Suppressor macrophage treated with lipopolysaccharide for 1 hour (primary cell): ENCODE data around the gene SAG.

ENCODE experiments used
- DNase-seq, 3 donors: peaks; one replicate each; pipeline ENCODE4 v3.0.0-alpha.2; 2020 to 2022

The SAG gene

DNA sequence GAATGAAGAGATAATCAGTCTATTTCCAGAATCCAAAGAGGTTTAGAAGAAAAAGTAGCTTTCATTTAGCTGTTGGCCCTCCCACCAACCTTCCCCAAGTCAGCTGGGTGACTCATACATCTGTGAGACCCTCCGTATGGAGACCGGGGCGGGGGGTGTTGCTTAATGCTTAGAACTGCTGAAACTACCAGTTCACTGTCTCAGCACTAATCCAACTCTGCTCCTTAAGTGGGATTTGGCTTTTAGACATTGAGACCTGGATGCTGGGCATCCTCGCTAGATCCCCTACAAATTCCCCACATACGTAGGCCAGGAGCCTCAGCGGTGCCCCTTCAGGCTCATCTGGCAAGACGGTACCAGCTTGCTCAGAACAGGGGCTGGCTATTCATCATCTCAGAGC is at the start of gene SAG:
Gene SAG (plus strand): TSS at position 252 of the 400 bp plus-strand sequence. CDS start 1,374 bp downstream, outside the sequence.
- no peak for DNase-seq

DNA sequence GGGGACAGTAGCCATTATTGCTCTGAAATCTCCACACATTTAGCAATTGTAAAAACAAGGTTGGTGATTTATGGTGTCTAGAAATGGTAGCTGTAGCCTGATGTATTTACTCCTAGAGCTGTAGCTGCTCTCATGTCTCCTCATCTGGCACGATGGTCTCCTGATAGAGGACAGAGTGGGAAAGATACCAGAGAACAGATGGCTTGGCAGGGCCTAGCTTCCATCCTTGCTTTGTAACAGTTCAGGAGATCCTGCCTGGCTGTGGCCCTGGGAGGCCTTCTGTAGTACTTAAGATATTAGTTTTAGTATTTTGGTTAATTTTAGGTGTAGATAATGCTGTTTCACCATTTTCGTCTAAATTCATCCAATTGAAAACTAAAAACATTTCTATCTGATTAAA is 49.4 kb upstream of the SAG start:
- no peak for DNase-seq

DNA sequence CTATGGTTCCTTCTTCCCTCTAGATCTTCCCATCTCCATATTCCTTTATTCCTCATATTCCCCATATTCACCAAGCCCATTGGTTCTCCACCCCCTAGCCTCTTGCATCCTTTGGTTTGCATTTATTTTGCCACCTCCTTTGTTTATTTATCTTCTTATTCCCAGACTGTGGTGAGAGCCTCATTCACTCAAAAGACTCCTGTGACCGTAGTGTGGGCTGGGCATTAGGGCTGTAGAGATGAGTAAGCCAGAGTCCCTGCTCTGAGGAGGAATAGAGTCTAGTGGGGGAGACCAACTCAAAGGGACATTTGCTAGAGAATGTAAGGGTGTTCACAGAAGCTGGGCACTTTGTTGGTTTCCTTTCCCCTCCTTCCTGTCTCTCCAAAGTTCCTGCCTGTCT is 47.9 kb upstream of the SAG start:
- no peak for DNase-seq

DNA sequence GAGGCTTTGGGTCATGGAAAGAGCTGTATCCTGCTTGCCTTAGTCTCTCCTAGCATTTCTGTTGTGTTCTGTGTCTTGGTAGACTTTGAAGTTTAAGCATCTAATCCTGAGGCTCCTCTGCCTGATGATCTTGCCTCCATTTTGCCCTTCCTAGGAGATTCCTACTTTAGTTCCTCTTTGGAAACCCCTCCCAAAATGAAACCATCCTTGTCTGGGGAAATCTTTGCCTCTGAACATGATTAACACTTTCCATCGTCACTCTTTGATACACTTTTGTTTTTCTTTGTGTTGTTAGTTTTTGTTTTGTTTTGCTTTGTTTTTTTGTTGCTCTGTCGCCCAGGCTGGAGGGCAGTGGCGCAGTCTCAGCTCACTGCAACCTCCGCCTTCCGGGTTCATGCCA is 47.0 kb upstream of the SAG start:
- peak; percentile 57 to 80 (median 68) for DNase-seq

DNA sequence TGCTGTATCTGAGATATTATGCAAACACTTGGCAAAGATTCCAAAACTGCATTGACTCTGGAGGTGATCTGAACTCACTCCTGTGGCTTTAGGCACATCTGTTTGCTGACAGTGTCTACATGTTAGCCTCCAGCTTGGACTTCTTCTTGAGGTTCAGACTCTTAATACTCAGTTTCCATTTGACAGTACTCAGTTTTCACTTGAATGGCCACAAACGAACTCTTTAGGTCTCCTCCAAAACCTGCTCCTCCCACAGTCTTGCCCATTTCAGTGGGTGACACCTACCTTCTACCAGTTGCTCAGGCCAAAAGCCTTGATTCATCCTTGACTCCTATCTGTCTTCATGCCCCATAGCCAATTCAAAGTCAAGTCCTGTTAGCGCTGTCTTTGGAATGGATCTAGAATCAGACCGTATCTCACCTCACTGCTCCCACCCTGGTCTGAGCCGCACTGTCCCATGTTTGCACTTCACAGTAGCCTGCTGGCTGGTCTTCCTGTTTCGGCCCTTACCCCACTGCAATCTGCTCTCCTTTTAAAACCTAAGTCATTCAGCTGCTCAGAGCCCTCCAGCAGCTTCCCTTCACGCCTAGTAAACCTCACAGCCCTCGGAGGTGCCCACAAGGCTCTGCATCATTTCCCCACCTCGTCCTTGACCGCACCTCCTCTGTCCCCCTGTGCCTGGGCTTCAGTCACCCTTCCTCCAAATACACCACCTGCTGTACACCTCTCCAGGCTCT is 45.6 kb upstream of the SAG start:
- no peak for DNase-seq

DNA sequence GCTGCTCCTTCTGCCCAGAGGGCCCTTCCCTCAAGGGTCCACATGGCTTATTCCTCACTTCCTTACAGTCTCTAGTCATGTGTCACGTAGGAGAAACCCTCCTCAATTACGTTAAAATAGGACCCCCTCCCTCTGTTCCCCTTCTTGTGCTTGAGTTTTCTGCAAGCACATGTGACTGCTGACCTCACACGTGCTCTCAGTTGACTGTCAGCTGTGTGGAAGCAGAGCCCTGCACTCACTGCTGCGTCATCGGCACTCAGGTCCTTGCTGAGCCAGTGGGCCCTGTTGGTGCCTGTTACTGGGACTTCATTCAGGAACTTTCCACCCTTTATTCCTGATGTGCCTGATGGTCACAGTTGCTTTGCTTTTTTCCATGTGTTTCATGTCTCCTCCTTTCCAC is 45.1 kb upstream of the SAG start:
- DNase-seq = no peak

DNA sequence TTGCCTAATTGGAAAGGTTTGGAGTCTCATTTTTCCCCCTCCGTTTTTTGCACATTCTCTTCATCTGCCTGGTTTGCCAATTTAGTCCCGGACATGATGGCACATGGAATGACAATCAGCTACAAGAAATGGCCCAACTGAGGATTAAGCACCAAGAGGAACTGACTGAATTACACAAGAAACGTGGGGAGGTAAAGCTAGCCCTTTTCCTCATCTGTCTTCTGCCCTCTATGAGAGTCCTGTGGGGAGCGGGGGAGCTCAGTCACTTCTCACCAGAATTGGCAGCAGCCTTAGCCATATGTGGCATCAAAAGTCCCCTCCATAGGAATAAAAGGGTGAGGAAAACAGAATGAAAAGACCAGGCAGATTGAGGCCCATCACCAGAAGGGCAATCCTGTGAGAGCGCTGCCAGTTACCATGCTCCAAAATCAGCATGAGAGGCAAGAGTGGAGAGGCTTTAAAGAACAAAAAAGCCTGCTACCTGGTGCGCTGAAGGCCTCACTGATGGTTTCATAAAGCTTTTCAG is 44.5 kb upstream of the SAG start:
- DNase-seq = no peak

DNA sequence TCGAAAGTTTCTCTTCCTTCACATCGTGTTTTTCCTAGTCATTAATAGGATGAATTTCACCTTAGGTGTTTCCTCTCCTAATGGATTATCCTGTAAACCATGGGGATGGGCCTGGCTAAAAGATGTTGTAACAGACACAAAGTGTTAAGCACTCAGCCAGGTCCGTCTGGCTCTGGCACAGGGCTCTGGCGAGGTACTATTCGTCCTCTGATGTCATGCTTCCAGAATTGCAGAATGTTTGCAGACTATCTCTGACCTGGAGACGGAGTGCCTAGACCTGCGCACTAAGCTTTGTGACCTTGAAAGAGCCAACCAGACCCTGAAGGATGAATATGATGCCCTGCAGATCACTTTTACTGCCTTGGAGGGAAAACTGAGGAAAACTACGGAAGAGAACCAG is 42.9 kb upstream of the SAG start:
- DNase-seq = no peak

DNA sequence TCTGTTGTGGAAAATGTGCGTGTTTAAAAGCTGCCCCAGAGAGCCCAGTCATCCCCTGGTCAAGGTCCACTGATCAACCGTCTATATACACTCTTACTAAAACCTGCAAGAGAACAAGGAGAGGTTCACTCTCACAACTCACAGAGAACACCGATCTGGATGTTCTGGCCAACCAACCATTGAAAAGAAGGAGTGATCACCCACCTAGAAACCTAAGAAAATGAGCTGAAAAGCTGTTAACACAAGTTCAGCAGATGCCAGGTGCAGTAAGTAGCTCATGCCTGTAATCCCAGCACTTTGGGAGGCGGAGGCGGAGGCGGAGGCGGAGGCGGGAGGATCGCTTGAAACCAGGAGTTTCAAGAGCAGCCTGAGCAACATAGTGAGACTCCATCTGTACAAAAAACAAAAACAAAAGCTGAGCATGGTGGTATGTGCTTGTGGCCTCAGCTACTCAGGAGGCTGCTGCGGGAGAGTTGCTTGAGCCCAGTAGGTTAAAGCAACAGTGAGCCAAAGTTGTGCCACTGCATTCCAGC is 41.7 kb upstream of the SAG start:
- DNase-seq = no peak

DNA sequence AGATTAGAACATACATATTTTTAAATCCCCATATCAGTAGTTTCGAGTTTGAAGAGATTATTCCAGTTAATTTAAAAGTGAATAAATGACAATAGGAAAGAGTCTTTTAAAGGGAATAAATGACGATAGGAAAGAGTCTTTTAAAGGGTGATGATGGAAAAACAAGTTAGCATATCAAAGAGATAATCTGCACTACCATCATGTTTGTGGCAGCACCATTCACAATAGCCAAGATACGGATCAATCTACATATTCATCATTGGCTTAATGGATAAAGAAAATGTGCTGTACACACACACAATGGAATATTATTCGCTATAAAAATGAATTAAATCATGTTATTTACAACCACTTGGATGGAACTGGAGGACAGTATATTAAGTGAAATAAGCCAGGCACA is 41.1 kb upstream of the SAG start:
- no peak for DNase-seq

DNA sequence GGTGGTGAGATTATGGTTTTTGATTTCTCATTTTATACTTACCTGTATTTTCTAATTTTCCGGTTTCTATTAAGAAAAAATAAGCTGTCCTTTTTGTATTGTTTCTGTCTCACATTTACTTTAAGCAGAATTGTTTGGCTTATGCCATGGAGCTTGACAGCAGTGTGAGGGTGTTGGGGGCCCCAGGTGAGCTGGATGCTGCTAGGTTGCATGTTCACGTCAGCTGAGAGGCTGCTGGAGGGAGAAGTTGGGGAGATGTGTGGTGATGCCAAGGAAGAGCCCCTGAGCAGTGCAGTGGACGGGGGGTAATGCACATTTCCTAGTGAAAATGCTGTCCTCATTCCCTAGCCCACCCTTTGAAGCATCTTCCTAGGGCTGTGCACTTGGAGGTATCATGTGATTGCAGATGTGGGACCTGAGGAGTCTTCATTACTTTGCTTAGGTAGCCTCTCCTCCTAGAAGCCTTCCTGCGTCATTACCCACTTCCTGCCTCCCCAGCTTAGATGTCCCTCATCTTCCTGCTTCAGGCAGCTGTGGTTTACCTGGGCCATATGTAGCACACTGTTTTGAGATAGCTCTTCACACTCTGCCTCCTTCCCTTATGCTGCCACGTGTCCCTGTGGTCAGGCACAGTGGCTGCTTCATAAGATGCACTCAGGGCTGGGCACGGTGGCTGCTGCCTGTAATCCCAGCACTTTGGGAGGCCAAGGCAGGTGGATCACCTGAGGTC is 39.9 kb upstream of the SAG start:
- DNase-seq = no peak

DNA sequence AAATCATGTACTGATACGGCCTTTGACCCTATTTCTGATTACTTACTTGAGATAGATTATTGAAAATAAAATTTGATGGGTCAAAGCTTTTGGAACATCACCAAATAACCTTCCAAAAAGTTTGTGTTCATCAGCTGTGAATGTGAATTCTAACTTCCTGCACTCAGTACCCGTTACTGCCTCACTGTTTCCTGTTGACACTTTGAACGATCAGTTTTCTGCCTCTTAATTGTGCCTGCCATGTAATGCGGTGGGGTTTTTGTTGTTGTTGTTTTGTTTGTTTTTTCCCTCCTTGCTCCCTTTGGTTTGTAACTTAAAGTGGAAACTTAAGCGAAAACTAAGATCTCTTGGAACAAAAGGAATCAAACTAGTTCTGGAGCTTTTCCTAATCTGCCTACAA is 37.2 kb upstream of the SAG start:
- DNase-seq = no peak

DNA sequence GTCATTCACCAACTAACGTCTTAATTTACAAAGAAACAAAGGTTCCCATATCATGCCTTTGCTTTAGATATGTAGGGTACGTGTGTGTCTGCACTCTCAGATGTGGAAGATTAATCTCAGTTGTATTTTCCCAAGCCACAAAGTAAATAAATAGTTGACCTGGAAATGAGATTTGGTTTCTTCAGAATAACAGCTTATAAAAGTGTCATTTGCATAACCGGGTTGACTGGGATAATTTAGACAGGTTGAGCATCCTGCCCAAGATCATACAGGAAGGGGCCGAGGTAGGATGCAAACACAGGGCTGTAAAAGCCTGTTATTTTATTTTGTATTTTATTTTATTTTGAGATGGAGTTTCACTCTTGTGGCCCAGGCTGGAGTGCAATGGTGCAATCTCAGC is 36.7 kb upstream of the SAG start:
- DNase-seq = no peak

DNA sequence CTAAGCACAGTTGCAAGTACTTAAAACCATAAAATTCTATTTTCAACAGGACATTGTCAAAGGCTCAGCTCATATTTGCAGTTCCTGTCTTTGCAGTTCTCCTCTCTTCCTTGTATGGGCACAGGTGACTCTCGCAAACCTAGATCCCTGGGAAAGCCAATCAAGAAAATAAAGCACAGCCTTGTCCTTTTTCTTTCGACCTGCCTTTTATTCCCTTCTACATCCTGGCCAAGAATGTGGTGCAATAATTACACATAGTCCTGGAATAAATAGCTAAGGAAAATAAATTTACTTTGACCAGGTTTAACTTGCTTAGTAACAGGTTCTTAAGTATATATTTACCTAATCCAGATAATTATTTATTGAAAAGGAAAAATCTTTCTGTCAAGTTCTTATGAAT is 35.9 kb upstream of the SAG start:
- no peak for DNase-seq

DNA sequence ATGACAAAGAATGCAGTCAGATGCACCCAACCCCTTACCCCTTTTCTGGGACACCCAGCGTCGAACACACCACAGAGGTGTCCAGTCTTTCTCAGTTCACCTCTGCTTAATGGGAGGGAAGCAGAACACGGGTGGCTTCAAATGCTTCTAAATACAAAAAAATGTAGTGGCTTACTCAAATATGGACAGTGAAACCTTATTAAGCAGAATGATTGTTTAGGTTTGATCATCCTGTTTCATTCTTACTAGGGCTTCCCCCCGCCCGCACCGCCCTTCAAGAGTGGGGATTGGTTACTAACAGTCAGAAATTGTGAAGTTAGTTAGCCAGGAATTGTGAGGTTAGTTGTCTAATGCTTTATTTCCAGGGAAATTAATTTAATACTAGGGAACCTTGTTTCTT is 34.5 kb upstream of the SAG start:
- DNase-seq = no peak

DNA sequence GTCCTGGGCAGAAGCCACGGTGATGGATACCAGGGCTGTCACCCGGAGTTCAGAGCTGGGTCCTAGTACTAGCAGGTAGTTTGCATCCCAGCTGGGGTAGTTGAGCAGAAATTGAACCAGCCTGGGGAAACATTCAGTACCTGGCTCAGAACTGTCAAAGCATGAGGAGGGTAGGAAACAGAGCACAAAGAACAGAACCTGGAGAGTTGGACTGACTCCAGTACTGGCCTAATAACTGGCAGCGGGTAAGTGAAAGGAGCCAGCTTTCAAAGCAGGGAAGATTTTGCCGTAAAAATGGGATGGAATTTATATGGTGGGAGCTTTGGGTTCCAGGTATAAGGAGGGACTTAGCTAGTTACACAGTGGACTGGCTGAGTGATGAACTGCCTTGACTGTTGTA is 32.4 kb upstream of the SAG start:
- no peak for DNase-seq

DNA sequence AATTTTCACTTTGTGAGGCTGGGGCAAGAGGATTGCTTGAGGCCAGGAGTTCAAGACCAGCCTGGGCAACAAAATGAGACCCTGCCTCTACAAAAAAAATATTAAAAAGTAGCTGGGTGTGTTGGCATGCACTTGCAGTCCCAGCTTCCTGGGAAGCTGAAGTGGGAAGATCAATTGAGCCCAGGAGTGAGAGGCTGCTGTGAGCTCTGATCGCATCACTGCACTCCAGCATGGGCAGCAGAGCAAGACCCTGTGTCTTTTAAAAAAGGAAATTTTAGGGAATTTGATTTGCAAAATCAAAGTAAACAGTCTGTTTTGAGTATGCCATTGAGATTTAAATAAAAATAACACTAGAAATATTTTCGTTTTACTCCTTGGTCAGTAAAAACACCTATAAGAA is 28.7 kb upstream of the SAG start:
- no peak for DNase-seq

DNA sequence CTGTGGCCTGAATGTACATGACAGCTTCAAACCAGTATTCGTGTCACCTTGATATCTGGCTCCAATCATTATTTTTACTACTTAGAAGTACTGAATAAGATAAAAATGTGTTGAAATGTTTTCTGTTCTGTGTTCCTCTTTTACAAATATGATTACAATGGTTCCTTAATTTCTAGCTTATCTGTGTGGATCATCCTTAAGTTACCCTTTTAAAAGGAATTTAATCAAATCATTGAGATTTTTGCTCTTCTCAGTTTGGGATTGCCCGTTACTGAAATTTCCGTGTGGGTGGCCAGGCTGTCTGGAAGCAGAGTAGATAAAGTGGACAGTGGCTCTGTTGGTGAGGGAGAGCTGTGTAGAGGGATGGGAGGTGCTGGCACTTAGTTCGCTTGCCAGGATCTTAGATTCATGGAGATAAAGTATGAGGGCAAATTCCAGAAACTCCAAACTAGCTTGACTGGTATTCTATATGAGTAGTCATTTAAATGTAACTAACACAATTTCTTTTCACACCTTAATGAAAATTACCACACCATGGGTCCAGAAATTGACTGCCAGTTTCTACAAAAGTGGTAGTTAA is 27.4 kb upstream of the SAG start:
- peak in 1 of 3 donors; percentile 13 for DNase-seq

DNA sequence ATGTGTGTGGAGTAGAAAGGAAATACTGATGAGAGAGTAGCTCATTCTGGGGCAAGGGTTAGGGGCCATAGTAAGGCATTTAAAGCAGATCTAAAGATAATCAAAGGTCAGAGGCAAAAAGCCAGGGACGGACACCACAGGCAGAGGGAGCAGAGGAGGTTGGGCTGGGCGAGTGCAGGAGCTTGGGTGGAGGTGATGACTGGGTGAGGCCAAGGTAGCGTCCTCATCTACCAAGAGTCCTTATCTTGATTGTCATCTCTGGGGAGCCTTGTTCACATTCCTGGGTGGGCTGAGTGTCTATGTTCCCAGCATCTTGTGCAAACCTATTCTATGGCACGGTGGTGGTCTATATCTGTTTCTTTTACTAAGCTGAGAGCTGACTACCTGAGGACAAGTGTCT is 26.1 kb upstream of the SAG start:
- no peak for DNase-seq

DNA sequence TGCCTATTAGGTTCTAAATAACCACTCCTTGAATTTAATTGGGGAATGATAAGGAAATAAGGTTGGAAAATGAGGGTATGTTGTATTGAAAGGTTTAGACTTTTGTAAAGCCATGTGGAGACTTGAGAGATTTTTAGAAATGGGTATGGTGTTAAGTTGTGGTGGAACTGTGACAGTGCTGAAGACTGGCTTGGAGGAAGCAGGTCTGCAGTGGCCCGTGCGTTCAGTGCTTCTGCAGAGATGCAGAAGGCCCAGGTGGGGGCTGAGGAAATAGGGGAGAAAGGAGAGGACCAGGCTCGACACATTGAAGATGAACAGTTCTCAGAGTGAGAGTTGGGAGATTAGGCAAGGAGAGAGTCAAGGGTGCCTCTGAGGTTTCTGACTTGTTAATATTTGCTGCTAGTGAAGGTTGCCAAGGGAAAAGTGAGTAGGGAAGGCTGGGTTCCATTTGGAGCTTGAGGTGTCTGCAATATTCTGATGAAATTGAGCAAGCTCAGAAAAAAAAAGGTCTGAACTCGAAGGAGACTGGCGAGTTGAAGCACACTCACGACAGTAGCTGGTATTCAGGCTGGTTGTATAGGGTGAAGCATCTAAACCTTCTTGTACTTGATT is 25.5 kb upstream of the SAG start:
- DNase-seq = no peak

DNA sequence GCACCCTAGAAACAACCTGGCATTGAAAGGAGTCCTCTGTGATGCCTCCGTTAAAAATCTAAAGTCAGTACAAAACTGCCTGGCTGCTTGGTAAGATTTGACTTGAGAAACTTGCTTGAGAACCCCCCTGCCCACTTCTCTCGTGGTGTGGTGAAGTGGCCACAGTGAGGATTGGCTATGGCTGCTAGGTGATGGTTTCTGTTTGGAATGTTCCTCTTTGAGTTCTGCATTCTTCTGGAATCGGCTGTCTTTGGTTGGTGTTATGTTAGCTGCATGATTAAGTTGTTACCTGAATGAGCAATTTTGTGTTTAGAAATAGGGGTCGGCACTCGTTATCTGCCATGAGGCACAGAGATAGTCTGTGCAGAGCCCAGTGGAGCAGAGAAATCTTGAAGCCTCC is 21.7 kb upstream of the SAG start:
- no peak for DNase-seq

DNA sequence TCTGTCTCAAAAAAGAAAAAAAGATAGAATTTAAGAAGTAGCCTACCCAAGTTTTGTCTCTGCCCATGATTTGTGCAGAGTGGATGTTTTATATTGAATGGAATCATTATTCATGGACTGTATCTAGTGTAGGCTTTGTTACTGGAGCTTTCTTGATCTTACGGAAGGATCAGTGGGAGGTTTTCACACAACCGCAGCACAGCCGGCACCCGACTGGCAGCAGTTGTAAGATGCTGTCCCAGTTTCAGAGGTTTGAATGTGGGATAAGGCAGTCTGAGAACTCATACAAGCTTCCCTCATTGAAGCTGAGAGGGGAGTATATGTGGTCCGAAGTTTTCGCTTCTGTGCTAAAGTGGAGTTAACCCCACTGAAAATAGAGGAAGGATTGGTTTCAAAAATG is 19.7 kb upstream of the SAG start:
- no peak for DNase-seq

DNA sequence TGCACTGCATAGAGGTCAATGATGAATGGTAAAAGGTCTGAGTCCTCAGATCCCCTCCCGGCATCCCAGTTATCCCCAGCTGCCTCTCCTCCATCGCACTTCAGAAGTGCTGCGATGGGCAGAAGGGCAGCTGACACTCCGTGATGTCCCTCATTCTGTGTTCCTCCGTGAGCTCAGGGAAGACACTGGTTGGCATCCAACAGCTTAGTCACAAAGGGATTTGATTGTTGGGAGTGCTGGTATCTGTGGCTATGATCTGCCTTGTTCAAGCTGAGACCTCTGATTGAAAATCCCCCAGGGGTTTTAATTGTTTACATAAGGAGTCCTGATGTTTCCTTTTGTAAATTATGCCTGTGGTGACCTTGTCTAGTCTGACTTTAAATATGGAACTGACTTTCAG is 19.0 kb upstream of the SAG start:
- DNase-seq = no peak
